Caki2 (cell line): ENCODE measurements around the gene MAPK8IP3. TPM values are rescaled to one million over a fixed set of nuclear protein-coding genes. Genes with fewer than 3 reads are reported as not detected.
A peak's percentile ranks its signal among the peaks of the same experiment; 100 is the strongest.

Experiments
- DNase-seq: peaks from one replicate; pipeline ENCODE4 v3.0.0-alpha.2; 2015; ENCODE audit warnings: low read depth
- in situ Hi-C: cut with HindIII; loops from 2 replicates; pipeline ENCODE4 v1.10.0; 2016; ENCODE audit warnings: low sequenced_read_pairs, low pct_unique_long_range_greater_than_20kb, mixed read lengths
- total RNA-seq: library from RNA; depleted of rRNA; stranded (reverse); fragments of >200 nt; shearing (Covaris generic); gene quantifications from 2 replicates; pipeline ENCODE4 v1.2.3, GENCODE V29; 2014; ENCODE audit warnings: low replicate concordance

The MAPK8IP3 gene
- total RNA-seq, 1 experiment from 2014 or later: 13.8 TPM

- no peak for DNase-seq
- in situ Hi-C loops: no loop called here
These were observed 31.0 kb upstream of the MAPK8IP3 start for GRCh38 chr16:1674751-1675664.

- no peak for DNase-seq
- in situ Hi-C loops: no loop called here
These were observed 29.3 kb upstream of the MAPK8IP3 start for GRCh38 chr16:1676661-1677060.

GRCh38 chr16:1677339-1677738, 28.7 kb upstream of the MAPK8IP3 start:
- in situ Hi-C loops: no loop called here

GRCh38 chr16:1677942-1678499, 28.0 kb upstream of the MAPK8IP3 start, which contains the start of gene JPT2:
Gene JPT2, plus strand, starts transcription at chr16:1678279. Its CDS starts 34 bp downstream, at chr16:1678313.
- in situ Hi-C loops: no loop called here
- DNase-seq: peak; percentile 99

More at GRCh38 chr16:1677339-1677738, 28.7 kb upstream of the MAPK8IP3 start:
- no peak for DNase-seq

GRCh38 chr16:1678500-1679098, 27.4 kb upstream of the MAPK8IP3 start:
- in situ Hi-C loops: no loop called here
- peak; percentile 84 for DNase-seq

- in situ Hi-C loops: no loop called here
- no peak for DNase-seq
These were observed 25.6 kb upstream of the MAPK8IP3 start for GRCh38 chr16:1680361-1680760.

GRCh38 chr16:1681032-1681431, 25.0 kb upstream of the MAPK8IP3 start:
- DNase-seq: no peak
- in situ Hi-C loops: no loop called here

- in situ Hi-C loops: no loop called here
- DNase-seq: peak; percentile 95
These were observed 18.3 kb upstream of the MAPK8IP3 start for GRCh38 chr16:1687427-1688316.

GRCh38 chr16:1688807-1689560, 17.0 kb upstream of the MAPK8IP3 start:
- in situ Hi-C loops: no loop called here
- peak; percentile 99 for DNase-seq

GRCh38 chr16:1689853-1690252, 16.1 kb upstream of the MAPK8IP3 start:
- DNase-seq: no peak
- in situ Hi-C loops: no loop called here

- in situ Hi-C loops: no loop called here
- DNase-seq: no peak
These were observed 15.2 kb upstream of the MAPK8IP3 start for GRCh38 chr16:1690810-1691209.

- in situ Hi-C loops: no loop called here
These were observed 14.7 kb upstream of the MAPK8IP3 start for GRCh38 chr16:1691276-1691675.

GRCh38 chr16:1691956-1692355, 14.0 kb upstream of the MAPK8IP3 start:
- in situ Hi-C loops: no loop called here
- DNase-seq: peak; percentile 83

More at GRCh38 chr16:1691276-1691675, 14.7 kb upstream of the MAPK8IP3 start:
- DNase-seq: peak; percentile 78

GRCh38 chr16:1696863-1697262, 9.1 kb upstream of the MAPK8IP3 start:
- DNase-seq: no peak

GRCh38 chr16:1698680-1699079, 7.3 kb upstream of the MAPK8IP3 start:
- no peak for DNase-seq
- in situ Hi-C loops: no loop called here

More at GRCh38 chr16:1696863-1697262, 9.1 kb upstream of the MAPK8IP3 start:
- in situ Hi-C loops: no loop called here

- in situ Hi-C loops: no loop called here
- no peak for DNase-seq
These were observed 5.7 kb upstream of the MAPK8IP3 start for GRCh38 chr16:1700246-1700645.

- in situ Hi-C loops: no loop called here
These were observed 4.6 kb upstream of the MAPK8IP3 start for GRCh38 chr16:1701216-1701878.

More at GRCh38 chr16:1701216-1701878, 4.6 kb upstream of the MAPK8IP3 start:
- no peak for DNase-seq
